ENCODE measurements around the gene GSC. TPM values are rescaled to one million over a fixed set of nuclear protein-coding genes. Genes with fewer than 3 reads are reported as not detected.

Gene GSC
- total RNA-seq, 1 experiment from 2014 or later: not detected

DNA sequence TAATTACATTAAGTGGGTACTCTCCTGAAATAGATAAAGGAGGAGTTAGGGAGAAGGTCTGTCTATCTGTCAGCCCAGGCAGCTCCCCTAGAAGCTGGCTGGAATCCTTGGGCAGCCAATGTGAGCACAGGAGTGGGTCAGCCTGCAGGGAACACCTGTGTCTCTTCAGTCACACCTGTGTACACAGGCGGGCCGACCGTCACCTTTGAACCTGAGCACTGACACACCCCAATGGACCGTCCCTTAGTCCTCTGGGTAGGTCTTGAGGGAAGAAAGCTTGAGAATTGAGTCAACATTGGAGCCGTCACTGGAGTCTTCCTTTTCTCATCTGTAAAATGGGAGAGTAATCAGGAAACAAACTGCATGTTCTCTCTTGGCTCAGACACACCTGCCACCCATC is 9.8 kb upstream of the GSC start:
- CTCF ChIA-PET: no interaction called here
- H3K4me3 Mint-ChIP-seq (ENCODE audit: unreplicated experiment): no peak overlapping the region
- Histone ChIP-seq H3K4me3 (ENCODE audit: low read depth, low read length) (no peak overlapping the region), H3K9me3 (no peaks in the 10 kb centered on the region), H3K27me3 (replicated peaks; ENCODE audit: control insufficient read depth, insufficient read depth, low read length) (no peaks in the 10 kb centered on the region), H3K4me1 (no peaks in the 10 kb centered on the region), H3K36me3 (ENCODE audit: control insufficient read depth, insufficient read depth, low read length) (no peaks in the 10 kb centered on the region)
- TF ChIP-seq, protein P1, sequence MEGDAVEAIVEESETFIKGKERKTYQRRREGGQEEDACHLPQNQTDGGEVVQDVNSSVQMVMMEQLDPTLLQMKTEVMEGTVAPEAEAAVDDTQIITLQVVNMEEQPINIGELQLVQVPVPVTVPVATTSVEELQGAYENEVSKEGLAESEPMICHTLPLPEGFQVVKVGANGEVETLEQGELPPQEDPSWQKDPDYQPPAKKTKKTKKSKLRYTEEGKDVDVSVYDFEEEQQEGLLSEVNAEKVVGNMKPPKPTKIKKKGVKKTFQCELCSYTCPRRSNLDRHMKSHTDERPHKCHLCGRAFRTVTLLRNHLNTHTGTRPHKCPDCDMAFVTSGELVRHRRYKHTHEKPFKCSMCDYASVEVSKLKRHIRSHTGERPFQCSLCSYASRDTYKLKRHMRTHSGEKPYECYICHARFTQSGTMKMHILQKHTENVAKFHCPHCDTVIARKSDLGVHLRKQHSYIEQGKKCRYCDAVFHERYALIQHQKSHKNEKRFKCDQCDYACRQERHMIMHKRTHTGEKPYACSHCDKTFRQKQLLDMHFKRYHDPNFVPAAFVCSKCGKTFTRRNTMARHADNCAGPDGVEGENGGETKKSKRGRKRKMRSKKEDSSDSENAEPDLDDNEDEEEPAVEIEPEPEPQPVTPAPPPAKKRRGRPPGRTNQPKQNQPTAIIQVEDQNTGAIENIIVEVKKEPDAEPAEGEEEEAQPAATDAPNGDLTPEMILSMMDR (IDR thresholded peaks at IDR 0.05; ENCODE audit: insufficient read depth in 1 of 2, low read depth in 1 of 2, low read length in 1 of 2, severe bottlenecking in 1 of 2, unreplicated experiment in 1 of 2): no peak
- peaks cover 7% of the 10 kb centered on the region for H3K27me3 Mint-ChIP-seq (ENCODE audit: insufficient read depth, unreplicated experiment)
- no peaks in the 10 kb centered on the region for H3K4me1 Mint-ChIP-seq (ENCODE audit: low read depth, unreplicated experiment)
- no peak for DNase-seq
- intact Hi-C loops (cut with micrococcal nuclease; ENCODE audit: unreplicated experiment): no loop called here
- no peaks in the 10 kb centered on the region for H3K9me3 Mint-ChIP-seq (ENCODE audit: unreplicated experiment)
- POLR2A ChIA-PET: no interaction called here
- H3K36me3 Mint-ChIP-seq (ENCODE audit: insufficient read depth, unreplicated experiment): no peaks in the 10 kb centered on the region
- BruUV-seq (replicated peaks): no TSS peak
- H3K27ac Mint-ChIP-seq (ENCODE audit: unreplicated experiment): no peak overlapping the region

DNA sequence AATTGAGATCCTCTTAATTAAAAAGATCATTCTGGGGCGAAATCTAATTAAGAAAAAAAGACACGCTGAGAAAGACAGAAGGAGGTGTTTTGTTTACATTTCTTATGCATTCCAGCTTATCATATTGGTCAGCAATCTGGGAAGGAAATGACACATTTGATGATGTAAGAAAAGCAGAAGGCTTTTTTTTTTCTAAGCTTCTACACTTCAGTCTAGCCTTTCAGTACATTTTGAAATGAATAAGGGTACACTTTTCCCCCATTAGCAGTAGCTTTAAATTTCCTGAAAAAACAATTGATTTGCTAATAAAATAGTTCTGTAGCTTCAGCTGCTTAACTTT is 5.9 kb upstream of the GSC start:
- ChIA-PET POLR2A (no interaction called here), CTCF (no interaction called here)
- Histone ChIP-seq H3K36me3 (ENCODE audit: control insufficient read depth, insufficient read depth, low read length) (no peaks in the 10 kb centered on the region), H3K4me3 (ENCODE audit: low read depth, low read length) (no peak overlapping the region), H3K4me1 (no peaks in the 10 kb centered on the region), H3K9me3 (no peaks in the 10 kb centered on the region), H3K27me3 (replicated peaks; ENCODE audit: control insufficient read depth, insufficient read depth, low read length) (no peaks in the 10 kb centered on the region; the same call in 1 of the 2 replicates)
- no peak for DNase-seq
- Mint-ChIP-seq H3K9me3 (ENCODE audit: unreplicated experiment) (no peaks in the 10 kb centered on the region), H3K27ac (ENCODE audit: unreplicated experiment) (no peak overlapping the region), H3K4me1 (ENCODE audit: low read depth, unreplicated experiment) (no peaks in the 10 kb centered on the region), H3K27me3 (ENCODE audit: insufficient read depth, unreplicated experiment) (peaks cover 22% of the 10 kb centered on the region), H3K36me3 (ENCODE audit: insufficient read depth, unreplicated experiment) (no peaks in the 10 kb centered on the region), H3K4me3 (ENCODE audit: unreplicated experiment) (no peak overlapping the region)
- BruUV-seq (replicated peaks): no TSS peak
- intact Hi-C loops (cut with micrococcal nuclease; ENCODE audit: unreplicated experiment): no loop called here
- TF ChIP-seq, protein P1 (IDR thresholded peaks at IDR 0.05; ENCODE audit: insufficient read depth in 1 of 2, low read depth in 1 of 2, low read length in 1 of 2, severe bottlenecking in 1 of 2, unreplicated experiment in 1 of 2): no peak

DNA sequence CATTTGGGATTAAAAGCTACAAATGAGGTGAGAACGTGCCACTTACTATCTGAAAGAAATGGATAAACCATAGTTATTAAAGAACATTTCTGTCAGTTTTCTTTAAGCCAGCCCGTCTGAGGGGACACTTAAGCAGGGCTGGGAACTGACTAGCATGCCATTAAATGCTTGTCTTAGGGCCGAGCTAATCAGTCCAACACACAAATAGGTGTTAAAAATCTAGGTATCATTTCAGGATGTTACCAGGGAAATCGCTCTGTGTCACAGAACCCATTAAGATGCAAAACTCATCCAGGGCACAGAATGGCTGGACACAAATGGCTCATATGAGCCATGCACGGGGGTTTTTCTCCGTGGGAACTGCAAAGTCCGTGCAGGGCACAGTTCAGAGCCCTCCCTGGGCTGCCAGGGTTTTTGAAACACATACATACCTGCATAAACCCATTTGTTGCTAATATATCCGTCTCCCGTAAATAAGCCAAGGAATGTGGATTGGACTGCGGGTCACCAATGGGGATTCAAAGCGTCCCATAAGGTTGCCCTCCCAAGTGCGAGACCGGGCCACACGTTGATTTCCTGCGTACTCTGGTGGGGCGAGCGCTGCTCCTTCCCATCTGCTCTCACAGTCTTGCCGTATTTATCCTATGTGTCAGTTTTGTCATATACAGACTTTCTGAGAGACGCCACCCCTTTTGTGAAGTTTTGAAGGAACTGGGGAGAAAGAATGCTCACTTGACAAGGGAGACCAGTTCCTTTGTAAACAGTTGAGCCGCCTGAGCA is 5.4 kb upstream of the GSC start:
- Histone ChIP-seq H3K9me3 (no peaks in the 10 kb centered on the region), H3K4me1 (no peaks in the 10 kb centered on the region), H3K36me3 (ENCODE audit: control insufficient read depth, insufficient read depth, low read length) (no peaks in the 10 kb centered on the region), H3K4me3 (ENCODE audit: low read depth, low read length) (no peak overlapping the region), H3K27me3 (replicated peaks; ENCODE audit: control insufficient read depth, insufficient read depth, low read length) (no peaks in the 10 kb centered on the region; the same call in none of the 2 replicates)
- TF ChIP-seq, protein P1 (IDR thresholded peaks at IDR 0.05; ENCODE audit: insufficient read depth in 1 of 2, low read depth in 1 of 2, low read length in 1 of 2, severe bottlenecking in 1 of 2, unreplicated experiment in 1 of 2): no peak
- Mint-ChIP-seq H3K27me3 (ENCODE audit: insufficient read depth, unreplicated experiment) (peaks cover 27% of the 10 kb centered on the region), H3K4me1 (ENCODE audit: low read depth, unreplicated experiment) (no peaks in the 10 kb centered on the region), H3K36me3 (ENCODE audit: insufficient read depth, unreplicated experiment) (no peaks in the 10 kb centered on the region), H3K27ac (ENCODE audit: unreplicated experiment) (no peak overlapping the region), H3K9me3 (ENCODE audit: unreplicated experiment) (no peaks in the 10 kb centered on the region), H3K4me3 (ENCODE audit: unreplicated experiment) (no peak overlapping the region)
- CTCF ChIA-PET: no interaction called here
- DNase-seq: no peak
- POLR2A ChIA-PET: no interaction called here
- BruUV-seq (replicated peaks): no TSS peak
- intact Hi-C loops (cut with micrococcal nuclease; ENCODE audit: unreplicated experiment): no loop called here

All from Caco-2 (cell line).